ENCODE measurements around the gene HSPA12B. TPM values are rescaled to one million over a fixed set of nuclear protein-coding genes. Genes with fewer than 3 reads are reported as not detected.

Gene HSPA12B
- total and polyA plus RNA-seq, 2 of the 13 experiments (the other 11 are each of a cell fraction or from before 2014, with no cell fraction given), result 0.01 TPM; not detected in 1

- TF ChIP-seq RNF219 (CRISPR knock-in tag; IDR thresholded peaks at IDR 0.05) (no peak), ZNF205 (CRISPR knock-in tag; IDR thresholded peaks at IDR 0.05) (0 out of 2 replicates have a peak, but pooled peaks have one; percentile 2), THAP9 (CRISPR knock-in tag; IDR thresholded peaks at IDR 0.05; ENCODE audit: borderline replicate concordance) (no peak), SP1 (IDR thresholded peaks at IDR 0.05) (no peak), SP1 (CRISPR knock-in tag; IDR thresholded peaks at IDR 0.05) (no peak), ZNF343 (CRISPR knock-in tag; IDR thresholded peaks at IDR 0.05) (no peak), DNMT1 (CRISPR knock-in tag; IDR thresholded peaks at IDR 0.05) (peak; percentile 26; the same call in 1 of the 2 replicates), ATM (IDR thresholded peaks at IDR 0.05; ENCODE audit: borderline replicate concordance) (no peak), ZNF770 (CRISPR knock-in tag; IDR thresholded peaks at IDR 0.05) (peak; percentile 78), ARNT2 (CRISPR knock-in tag; IDR thresholded peaks at IDR 0.05; ENCODE audit: low read depth) (no peak; the same call in 1 of the 2 replicates), ZNF782 (CRISPR knock-in tag; IDR thresholded peaks at IDR 0.05; ENCODE audit: borderline replicate concordance) (no peak), RNF2 (conservative IDR thresholded peaks at IDR 0.05; ENCODE audit: low read depth) (no peak), SIX4 (CRISPR knock-in tag; IDR thresholded peaks at IDR 0.05) (no peak), SMYD3 (CRISPR knock-in tag; IDR thresholded peaks at IDR 0.05) (no peak), ZNF362 (CRISPR knock-in tag; IDR thresholded peaks at IDR 0.05; ENCODE audit: borderline replicate concordance) (no peak), IKZF1 (IDR thresholded peaks at IDR 0.05) (no peak)
These were observed 64.2 kb downstream of the HSPA12B start (continued) for GRCh38 chr20:3796477-3797225.

Measured in HepG2 (cell line).